ENCODE data around the gene VAT1L.

DNA sequence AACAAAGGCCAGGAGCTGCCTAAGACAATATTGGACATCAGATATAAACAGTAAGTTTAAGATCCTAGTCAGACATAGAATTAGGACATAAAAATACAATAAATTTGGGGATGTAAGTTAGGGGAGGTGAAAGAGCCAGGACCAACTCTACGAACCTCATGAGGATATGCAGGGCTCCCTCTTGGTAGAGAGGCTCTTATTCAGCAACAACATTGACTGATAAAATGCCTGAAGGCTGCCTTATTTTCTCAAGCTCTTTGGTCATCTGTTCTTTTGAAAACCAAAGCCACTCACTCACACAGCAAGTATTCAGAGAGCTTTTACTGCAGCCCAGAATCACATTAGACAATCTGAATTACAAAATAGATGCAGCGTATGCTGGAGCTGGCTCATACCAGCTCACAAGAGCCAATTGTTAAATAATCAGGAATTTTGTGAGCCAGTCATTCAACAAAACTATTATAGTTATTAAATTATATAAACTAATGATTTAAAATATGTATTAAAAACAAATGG, 125.4 kb downstream of the VAT1L start:
- no peak for TF ChIP-seq POLR2A (IDR thresholded peaks at IDR 0.05)
- TF ChIP-seq, protein P1, sequence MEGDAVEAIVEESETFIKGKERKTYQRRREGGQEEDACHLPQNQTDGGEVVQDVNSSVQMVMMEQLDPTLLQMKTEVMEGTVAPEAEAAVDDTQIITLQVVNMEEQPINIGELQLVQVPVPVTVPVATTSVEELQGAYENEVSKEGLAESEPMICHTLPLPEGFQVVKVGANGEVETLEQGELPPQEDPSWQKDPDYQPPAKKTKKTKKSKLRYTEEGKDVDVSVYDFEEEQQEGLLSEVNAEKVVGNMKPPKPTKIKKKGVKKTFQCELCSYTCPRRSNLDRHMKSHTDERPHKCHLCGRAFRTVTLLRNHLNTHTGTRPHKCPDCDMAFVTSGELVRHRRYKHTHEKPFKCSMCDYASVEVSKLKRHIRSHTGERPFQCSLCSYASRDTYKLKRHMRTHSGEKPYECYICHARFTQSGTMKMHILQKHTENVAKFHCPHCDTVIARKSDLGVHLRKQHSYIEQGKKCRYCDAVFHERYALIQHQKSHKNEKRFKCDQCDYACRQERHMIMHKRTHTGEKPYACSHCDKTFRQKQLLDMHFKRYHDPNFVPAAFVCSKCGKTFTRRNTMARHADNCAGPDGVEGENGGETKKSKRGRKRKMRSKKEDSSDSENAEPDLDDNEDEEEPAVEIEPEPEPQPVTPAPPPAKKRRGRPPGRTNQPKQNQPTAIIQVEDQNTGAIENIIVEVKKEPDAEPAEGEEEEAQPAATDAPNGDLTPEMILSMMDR (IDR thresholded peaks at IDR 0.05), result no peak

All from testis (tissue), 2 donors.